Measurements from ENCODE around the gene NALCN. TPM values are rescaled to one million over a fixed set of nuclear protein-coding genes. Genes with fewer than 3 reads are reported as not detected.

The NALCN gene
- total RNA-seq, 2 donors from 2014 or later = 1.6 to 4.6 TPM

DNA sequence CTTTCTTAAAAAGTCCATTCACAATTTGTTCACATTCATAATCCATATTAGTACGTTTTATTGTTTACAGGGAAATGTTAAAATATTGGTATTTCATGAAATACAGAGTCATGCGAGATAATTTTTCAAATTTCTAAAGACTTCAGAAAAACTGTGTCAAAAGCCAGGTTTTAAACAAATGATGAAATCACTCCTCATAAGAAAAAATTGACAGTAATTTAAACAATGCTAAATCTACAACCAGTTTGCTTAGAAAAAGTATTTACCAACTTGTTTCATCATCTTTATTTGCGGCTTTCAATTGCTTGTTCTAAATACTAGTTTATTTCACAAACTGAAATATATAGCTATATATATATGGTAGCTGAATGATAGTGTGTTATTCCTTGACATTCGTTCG is 1.2 kb upstream of the NALCN start:
- no peak for TF ChIP-seq POLR2A (IDR thresholded peaks at IDR 0.05)
- TF ChIP-seq, protein P1, sequence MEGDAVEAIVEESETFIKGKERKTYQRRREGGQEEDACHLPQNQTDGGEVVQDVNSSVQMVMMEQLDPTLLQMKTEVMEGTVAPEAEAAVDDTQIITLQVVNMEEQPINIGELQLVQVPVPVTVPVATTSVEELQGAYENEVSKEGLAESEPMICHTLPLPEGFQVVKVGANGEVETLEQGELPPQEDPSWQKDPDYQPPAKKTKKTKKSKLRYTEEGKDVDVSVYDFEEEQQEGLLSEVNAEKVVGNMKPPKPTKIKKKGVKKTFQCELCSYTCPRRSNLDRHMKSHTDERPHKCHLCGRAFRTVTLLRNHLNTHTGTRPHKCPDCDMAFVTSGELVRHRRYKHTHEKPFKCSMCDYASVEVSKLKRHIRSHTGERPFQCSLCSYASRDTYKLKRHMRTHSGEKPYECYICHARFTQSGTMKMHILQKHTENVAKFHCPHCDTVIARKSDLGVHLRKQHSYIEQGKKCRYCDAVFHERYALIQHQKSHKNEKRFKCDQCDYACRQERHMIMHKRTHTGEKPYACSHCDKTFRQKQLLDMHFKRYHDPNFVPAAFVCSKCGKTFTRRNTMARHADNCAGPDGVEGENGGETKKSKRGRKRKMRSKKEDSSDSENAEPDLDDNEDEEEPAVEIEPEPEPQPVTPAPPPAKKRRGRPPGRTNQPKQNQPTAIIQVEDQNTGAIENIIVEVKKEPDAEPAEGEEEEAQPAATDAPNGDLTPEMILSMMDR (IDR thresholded peaks at IDR 0.05) = no peak
- ATAC-seq (no peak), DNase-seq (no peak)
- no peak overlapping the region for H3K4me3 ChIP-seq
- intact Hi-C loops (cut with DNase I) = no loop called here
- H3K36me3 ChIP-seq (replicated peaks in 1 of 2; ENCODE audit: insufficient read depth in 1 of 2, low read depth in 2 of 2) = no peaks in the 10 kb centered on the region
- no peaks in the 10 kb centered on the region for H3K27me3 ChIP-seq
- peak overlapping the region in 1 of 4 donors; percentile 74 for H3K27ac ChIP-seq
- 71 to 74% methylated on average over 5 of the region's 5 CpGs for WGBS, 2 donors
- H3K9me3 ChIP-seq = no peaks in the 10 kb centered on the region
- H3K4me1 ChIP-seq = peaks cover 12% of the 10 kb centered on the region

DNA sequence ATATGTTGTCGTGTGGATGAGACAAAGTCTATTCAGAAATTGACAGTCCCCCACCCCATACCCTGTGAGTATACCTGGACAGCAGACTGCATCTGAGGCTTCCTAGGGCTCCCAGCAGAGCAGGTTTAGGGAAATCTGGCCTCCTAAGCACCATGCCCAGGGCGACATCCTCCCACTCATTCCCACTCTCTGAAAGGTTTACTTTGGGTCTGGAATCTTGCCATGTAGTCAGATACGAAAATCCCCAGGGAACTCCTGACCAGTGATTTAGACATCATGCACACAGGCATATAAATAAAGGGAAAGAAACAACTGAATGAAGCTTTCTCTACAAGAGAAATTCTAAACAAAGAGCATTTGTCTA is 717 bp upstream of the NALCN start:
- H3K36me3 ChIP-seq (replicated peaks in 1 of 2; ENCODE audit: insufficient read depth in 1 of 2, low read depth in 2 of 2) = no peaks in the 10 kb centered on the region
- WGBS, 2 donors = 4 to 9% methylated on average over 3 of the region's 3 CpGs
- intact Hi-C loops (cut with DNase I) = no loop called here
- no peaks in the 10 kb centered on the region for H3K27me3 ChIP-seq
- H3K4me1 ChIP-seq = peaks cover 12% of the 10 kb centered on the region
- H3K4me3 ChIP-seq = no peak overlapping the region
- ATAC-seq (peak; percentile 33), DNase-seq (no peak)
- no peaks in the 10 kb centered on the region for H3K9me3 ChIP-seq
- H3K27ac ChIP-seq = peak overlapping the region in 3 of 4 donors; percentile 14 to 74 (median 30)
- TF ChIP-seq, protein P1 (IDR thresholded peaks at IDR 0.05) = no peak
- peak in 1 of 3 donors; percentile 3 for TF ChIP-seq POLR2A (IDR thresholded peaks at IDR 0.05)

DNA sequence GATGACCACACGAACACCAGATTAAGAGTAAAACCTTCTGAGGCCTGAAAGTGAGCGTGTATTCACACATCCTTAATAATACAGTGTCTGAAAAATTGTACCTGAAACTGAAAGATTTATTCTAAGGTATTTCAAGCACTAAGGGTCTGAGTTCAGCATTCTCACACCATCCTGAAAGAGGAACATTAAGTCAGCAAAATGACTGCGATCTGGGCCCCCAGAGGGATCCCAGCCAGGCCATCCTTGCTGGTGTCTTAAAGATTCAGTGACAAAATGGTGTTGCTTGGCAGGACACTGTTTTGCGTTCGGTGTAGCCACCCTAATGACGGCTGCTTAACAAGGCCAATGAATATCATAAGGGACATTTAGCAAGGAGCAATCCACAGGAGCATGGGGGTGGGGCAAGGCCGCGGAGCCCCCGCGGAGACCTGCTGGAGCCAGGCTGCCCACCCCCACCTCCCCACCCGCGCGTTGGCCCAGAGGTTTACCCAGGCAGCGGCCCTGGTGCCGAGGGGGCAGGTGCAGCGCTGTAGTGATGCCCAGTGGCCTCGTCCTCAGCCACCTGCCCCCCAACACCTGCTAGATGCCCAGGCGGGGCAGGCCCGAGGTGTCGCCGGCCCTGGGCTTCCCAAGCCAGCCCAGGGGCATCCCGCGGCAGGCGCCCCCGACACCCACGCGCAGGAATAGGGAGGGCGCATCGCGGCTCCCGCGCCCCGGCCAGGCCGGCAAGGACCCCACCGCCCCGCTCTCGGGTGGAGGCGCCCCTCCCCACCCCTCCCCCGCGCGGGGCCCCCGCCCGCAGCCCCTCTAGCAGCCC is 742 bp downstream of the NALCN start:
- no peak for TF ChIP-seq POLR2A (IDR thresholded peaks at IDR 0.05)
- H3K4me3 ChIP-seq = peak overlapping the region; percentile 40 to 65
- H3K27ac ChIP-seq = peak overlapping the region in 1 of 4 donors; percentile 74
- no peaks in the 10 kb centered on the region for H3K9me3 ChIP-seq
- 13 to 70% methylated on average over 6 to 36 of the region's 43 CpGs for WGBS, 2 donors
- H3K4me1 ChIP-seq = peaks cover 12% of the 10 kb centered on the region
- peak; percentile 29 for ATAC-seq
- DNase-seq = peak in 1 of 4 donors; percentile 26
- H3K36me3 ChIP-seq (replicated peaks in 1 of 2; ENCODE audit: insufficient read depth in 1 of 2, low read depth in 2 of 2) = no peaks in the 10 kb centered on the region
- H3K27me3 ChIP-seq = no peaks in the 10 kb centered on the region
- intact Hi-C loops (cut with DNase I) = no loop called here

DNA sequence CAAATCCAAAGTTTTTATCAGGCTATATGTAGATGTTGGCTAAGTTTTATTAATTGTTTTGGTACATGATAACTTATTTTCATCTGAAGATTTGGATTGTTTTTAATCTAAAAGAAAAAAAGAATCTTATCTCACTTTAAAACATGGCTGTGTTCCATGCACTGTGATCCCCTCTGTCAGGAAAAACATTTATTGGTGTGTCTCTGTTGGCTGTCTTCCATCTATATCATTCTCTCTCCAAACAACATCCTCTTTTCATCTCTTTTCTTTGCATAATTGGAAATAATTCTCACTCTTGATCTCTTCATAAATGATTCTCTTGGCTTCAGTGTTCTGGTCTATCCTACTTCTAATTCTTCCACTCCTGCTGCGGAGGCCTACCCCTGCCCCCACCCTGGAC is 4.2 kb downstream of the NALCN start:
- peaks cover 10% of the 10 kb centered on the region for H3K4me1 ChIP-seq
- 81 to 95% methylated on average over 1 of the region's 1 CpG for WGBS, 2 donors
- no peak for TF ChIP-seq POLR2A (IDR thresholded peaks at IDR 0.05)
- TF ChIP-seq, protein P1 (IDR thresholded peaks at IDR 0.05) = no peak
- ATAC-seq (no peak), DNase-seq (no peak)
- H3K36me3 ChIP-seq (replicated peaks in 1 of 2; ENCODE audit: insufficient read depth in 1 of 2, low read depth in 2 of 2) = no peaks in the 10 kb centered on the region
- H3K4me3 ChIP-seq = no peak overlapping the region
- intact Hi-C loops (cut with DNase I) = no loop called here
- H3K9me3 ChIP-seq = no peaks in the 10 kb centered on the region
- no peak overlapping the region for H3K27ac ChIP-seq
- no peaks in the 10 kb centered on the region for H3K27me3 ChIP-seq

DNA sequence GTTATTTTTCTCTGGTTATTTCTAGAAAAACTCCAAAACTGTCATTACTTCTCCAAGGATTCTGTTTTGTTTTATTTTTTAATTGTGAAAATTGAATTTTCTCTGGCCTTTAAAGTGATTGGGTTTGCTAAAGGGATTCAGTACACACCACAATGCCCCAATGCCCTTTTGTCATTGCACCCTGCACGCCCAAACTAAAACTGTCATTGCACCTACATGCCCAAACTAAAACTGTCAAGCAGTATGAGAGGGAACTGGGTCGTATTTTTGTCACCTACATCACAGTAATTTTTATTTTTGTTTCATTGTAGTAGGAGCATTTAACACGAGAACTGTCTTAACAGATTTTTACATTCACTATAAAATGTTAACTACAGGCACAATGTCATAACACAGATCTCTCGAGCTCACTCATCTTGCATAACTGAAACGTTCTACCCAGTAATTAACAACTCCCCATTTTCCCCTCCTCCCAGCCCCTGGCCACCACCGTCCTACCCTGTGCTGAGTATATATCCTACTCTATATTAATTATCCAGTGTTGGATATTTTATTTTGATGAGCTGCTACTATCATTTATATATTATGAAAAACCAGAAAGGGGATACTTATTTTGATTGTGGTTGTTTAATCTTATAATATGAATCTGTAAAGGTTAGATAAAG is 7.2 kb downstream of the NALCN start:
- Histone ChIP-seq H3K9me3 (no peaks in the 10 kb centered on the region), H3K4me1 (no peaks in the 10 kb centered on the region), H3K36me3 (replicated peaks in 1 of 2; ENCODE audit: insufficient read depth in 1 of 2, low read depth in 2 of 2) (no peaks in the 10 kb centered on the region), H3K27ac (no peak overlapping the region), H3K4me3 (no peak overlapping the region), H3K27me3 (no peaks in the 10 kb centered on the region)
- ATAC-seq (no peak), DNase-seq (no peak)
- intact Hi-C loops (cut with DNase I) = no loop called here
- no peak for TF ChIP-seq POLR2A (IDR thresholded peaks at IDR 0.05)
- TF ChIP-seq, protein P1 (IDR thresholded peaks at IDR 0.05) = no peak
- WGBS, 2 donors = 84 to 89% methylated on average over 6 of the region's 6 CpGs

Measured in body of pancreas (tissue), 4 donors.